ENCODE data around the gene TACC2. TPM values are rescaled to one million over a fixed set of nuclear protein-coding genes. Genes with fewer than 3 reads are reported as not detected.

Gene TACC2
- total RNA-seq, 4 donors from 2014 or later: 95.9 to 122 (median 114) TPM

DNA sequence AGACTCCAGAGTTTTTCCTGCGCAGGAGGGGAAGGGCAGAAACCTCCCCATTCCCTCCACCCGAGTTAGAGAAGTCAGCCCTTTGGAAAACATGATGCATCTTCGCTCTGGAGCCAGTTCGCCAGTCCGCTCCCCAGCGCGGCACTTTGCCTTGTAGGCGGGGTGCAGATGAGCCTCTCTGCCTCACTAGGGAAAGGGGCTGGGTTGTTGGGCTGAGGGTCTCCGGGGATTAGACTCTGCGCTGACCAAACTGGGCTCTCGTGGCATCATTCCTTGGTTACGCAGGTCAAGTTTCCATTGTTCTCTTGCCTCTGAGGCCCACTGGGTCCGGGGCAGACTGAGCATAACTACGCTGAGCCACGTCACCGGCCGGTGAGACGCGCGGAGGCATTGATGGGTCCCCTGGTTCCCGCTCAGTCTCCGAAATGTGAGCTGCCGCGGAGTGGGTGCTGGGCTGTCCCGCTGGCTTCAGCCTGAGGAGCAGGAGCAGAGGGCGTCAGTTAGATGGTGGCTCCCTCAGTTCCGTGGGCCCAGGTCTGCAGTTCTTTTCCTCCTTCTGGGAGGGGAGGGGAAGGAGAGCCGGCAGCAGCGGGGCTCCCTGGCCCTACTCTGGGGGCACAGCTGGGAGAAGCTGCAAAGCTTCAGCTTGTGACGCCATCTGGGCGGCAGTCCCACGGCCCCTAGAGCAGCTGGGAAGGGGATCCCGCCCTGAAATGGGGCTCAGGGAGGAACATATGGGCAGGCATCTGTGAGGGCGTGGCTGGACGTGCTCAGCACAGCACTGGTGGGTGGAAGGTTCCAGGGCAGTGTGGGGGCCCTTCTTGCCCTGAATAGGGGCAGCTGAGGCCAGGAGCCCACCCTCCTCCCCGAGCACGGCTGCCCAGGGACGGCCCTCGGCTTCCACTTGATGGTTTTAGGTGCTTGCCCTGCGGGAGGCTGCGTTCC lies 160.9 kb downstream of the TACC2 start:
- peak overlapping the region in 2 of 3 donors; percentile 86 to 97 for H3K27ac ChIP-seq
- TF ChIP-seq POLR2A (IDR thresholded peaks at IDR 0.05): no peak
- TF ChIP-seq, protein P1, sequence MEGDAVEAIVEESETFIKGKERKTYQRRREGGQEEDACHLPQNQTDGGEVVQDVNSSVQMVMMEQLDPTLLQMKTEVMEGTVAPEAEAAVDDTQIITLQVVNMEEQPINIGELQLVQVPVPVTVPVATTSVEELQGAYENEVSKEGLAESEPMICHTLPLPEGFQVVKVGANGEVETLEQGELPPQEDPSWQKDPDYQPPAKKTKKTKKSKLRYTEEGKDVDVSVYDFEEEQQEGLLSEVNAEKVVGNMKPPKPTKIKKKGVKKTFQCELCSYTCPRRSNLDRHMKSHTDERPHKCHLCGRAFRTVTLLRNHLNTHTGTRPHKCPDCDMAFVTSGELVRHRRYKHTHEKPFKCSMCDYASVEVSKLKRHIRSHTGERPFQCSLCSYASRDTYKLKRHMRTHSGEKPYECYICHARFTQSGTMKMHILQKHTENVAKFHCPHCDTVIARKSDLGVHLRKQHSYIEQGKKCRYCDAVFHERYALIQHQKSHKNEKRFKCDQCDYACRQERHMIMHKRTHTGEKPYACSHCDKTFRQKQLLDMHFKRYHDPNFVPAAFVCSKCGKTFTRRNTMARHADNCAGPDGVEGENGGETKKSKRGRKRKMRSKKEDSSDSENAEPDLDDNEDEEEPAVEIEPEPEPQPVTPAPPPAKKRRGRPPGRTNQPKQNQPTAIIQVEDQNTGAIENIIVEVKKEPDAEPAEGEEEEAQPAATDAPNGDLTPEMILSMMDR (IDR thresholded peaks at IDR 0.05): no peak
- no peak for DNase-seq
- peaks cover 21 to 31% of the 10 kb centered on the region in 2 donors for H3K4me1 ChIP-seq
- H3K9me3 ChIP-seq: no peaks in the 10 kb centered on the region
- peaks cover 0 to 3% of the 10 kb centered on the region in 2 donors for H3K36me3 ChIP-seq
- no peak overlapping the region for H3K4me3 ChIP-seq (replicated peaks in 1 of 3)
- intact Hi-C loops (cut with DNase I): no loop called here
- WGBS, 2 donors: 73 to 84% methylated on average over 29 to 31 of the region's 41 CpGs
- H3K27me3 ChIP-seq: no peaks in the 10 kb centered on the region

DNA sequence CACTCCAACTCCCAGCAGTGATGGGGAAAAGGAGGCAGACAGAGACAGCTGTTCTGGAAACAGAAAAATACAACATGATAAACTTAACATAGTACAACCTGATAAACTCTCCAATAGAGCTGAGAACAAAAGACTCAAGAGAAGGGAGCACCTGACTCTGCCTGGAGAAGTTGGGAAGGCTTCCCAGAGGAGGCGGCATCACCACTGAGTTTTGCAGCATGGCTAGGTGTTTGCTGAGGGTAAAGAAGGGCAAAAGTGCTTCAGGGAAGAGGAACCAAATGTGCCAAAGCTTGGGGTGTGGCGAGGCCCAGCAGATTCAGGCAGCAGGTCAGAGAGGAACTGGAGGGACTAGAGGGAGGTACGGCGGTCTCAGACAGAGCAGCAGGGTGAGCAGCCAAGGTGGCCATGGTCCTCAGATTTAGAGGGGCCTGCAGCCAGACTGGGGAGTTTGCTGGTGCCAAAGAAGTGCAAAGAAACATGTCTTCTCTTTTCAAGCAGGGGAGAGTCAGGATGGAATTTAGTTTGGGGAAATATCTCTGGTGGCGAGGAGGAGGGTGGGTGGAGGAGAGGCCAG lies 162.2 kb downstream of the TACC2 start:
- peaks cover 21 to 31% of the 10 kb centered on the region in 2 donors for H3K4me1 ChIP-seq
- no peak for DNase-seq
- no peak overlapping the region for H3K27ac ChIP-seq
- intact Hi-C loops (cut with DNase I): no loop called here
- WGBS, 2 donors: 97 to 98% methylated on average over 5 of the region's 5 CpGs
- H3K36me3 ChIP-seq: no peaks in the 10 kb centered on the region
- H3K9me3 ChIP-seq: no peaks in the 10 kb centered on the region
- no peak for TF ChIP-seq POLR2A (IDR thresholded peaks at IDR 0.05)
- TF ChIP-seq, protein P1 (IDR thresholded peaks at IDR 0.05): no peak
- no peak overlapping the region for H3K4me3 ChIP-seq (replicated peaks in 1 of 3)
- H3K27me3 ChIP-seq: no peaks in the 10 kb centered on the region

DNA sequence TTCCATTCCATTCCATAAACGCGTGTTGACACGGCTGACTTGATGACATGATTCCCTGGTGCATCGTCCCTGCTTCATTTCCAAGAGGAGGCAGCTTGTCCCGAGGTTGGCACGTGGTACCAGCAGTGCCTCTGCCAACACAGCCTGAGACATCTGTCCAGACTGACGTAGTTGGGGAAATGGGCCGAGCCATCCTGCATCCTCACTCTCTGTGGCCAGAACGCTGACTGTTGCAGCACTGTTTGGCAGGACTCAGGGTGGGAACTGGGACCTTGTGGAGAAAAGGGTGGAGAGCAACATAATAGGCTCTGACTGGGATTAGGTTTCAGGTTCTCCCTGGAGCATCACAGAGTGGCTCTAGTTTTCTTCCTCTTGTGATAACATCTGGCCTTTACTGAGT lies 163.6 kb downstream of the TACC2 start:
- H3K4me1 ChIP-seq: peaks cover 19 to 28% of the 10 kb centered on the region in 2 donors
- DNase-seq: peak; percentile 30 to 44
- no peaks in the 10 kb centered on the region for H3K27me3 ChIP-seq
- no peak overlapping the region for H3K27ac ChIP-seq
- no peak for TF ChIP-seq POLR2A (IDR thresholded peaks at IDR 0.05)
- TF ChIP-seq, protein P1 (IDR thresholded peaks at IDR 0.05): no peak
- H3K9me3 ChIP-seq: no peaks in the 10 kb centered on the region
- intact Hi-C loops (cut with DNase I): no loop called here
- no peak overlapping the region for H3K4me3 ChIP-seq (replicated peaks in 1 of 3)
- WGBS, 2 donors: 56 to 72% methylated on average over 9 of the region's 9 CpGs
- H3K36me3 ChIP-seq: no peaks in the 10 kb centered on the region

DNA sequence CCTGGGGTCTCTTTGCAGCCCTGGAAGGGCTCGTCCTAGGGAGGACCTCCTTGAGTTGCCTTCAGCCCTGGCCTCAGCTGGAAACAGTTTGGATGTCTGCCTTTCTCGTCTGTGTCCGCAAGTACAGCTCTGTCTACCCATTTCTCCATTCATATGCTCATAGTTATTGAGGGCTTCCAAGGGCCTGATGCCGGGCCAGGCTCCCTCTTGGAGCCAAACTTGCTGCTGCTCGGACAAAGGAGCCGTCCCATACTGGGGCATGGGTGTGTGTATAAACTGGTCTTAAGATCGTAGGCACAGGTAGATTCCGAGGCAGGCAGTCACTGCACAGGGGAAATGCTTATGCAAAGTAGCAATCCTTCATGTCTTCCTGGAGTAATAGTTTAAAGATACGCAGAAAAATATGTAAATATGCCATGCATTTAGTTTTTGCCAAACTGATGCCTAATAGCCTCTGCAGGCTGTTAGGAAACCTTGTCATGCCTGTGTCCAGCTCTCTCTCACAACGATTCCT lies 165.1 kb downstream of the TACC2 start:
- no peak for DNase-seq
- Histone ChIP-seq H3K27me3 (no peaks in the 10 kb centered on the region), H3K4me3 (replicated peaks in 1 of 3) (no peak overlapping the region), H3K27ac (no peak overlapping the region), H3K4me1 (peaks cover 7 to 15% of the 10 kb centered on the region in 2 donors), H3K36me3 (no peaks in the 10 kb centered on the region), H3K9me3 (no peaks in the 10 kb centered on the region)
- TF ChIP-seq, protein P1 (IDR thresholded peaks at IDR 0.05): no peak
- no peak for TF ChIP-seq POLR2A (IDR thresholded peaks at IDR 0.05)
- intact Hi-C loops (cut with DNase I): no loop called here
- 65 to 74% methylated on average over 9 to 10 of the region's 10 CpGs for WGBS, 2 donors

All from thyroid gland (tissue), 4 donors.